CD4-positive, alpha-beta T cell treated with Interleukin-15 for 1 hour (primary cell): ENCODE measurements around the gene MEPCE.

Source experiments
- DNase-seq: peaks from one replicate; pipeline ENCODE4 v3.0.0-alpha.2; 2020

MEPCE gene

GRCh38 chr7:100407285-100408180 lies 22.1 kb upstream of the MEPCE start:
- peak; percentile 47 for DNase-seq

GRCh38 chr7:100411101-100411500 lies 18.5 kb upstream of the MEPCE start:
- DNase-seq, result no peak

- no peak for DNase-seq
These were observed 16.3 kb upstream of the MEPCE start for GRCh38 chr7:100413346-100413745.

GRCh38 chr7:100413889-100414288 lies 15.7 kb upstream of the MEPCE start:
- DNase-seq, result no peak

GRCh38 chr7:100415448-100415847 lies 14.2 kb upstream of the MEPCE start:
- no peak for DNase-seq

GRCh38 chr7:100418930-100419659 lies 10.5 kb upstream of the MEPCE start:
- DNase-seq, result no peak

- no peak for DNase-seq
These were observed 9.9 kb upstream of the MEPCE start for GRCh38 chr7:100419660-100420226.

- no peak for DNase-seq
These were observed 6.3 kb upstream of the MEPCE start for GRCh38 chr7:100423315-100423714.

- no peak for DNase-seq
These were observed 4.3 kb upstream of the MEPCE start for GRCh38 chr7:100425347-100425746.

GRCh38 chr7:100426516-100426915 lies 3.1 kb upstream of the MEPCE start:
- DNase-seq, result no peak

GRCh38 chr7:100427762-100428198 lies 1.9 kb upstream of the MEPCE start:
- no peak for DNase-seq

GRCh38 chr7:100428199-100428966 lies 1.2 kb upstream of the MEPCE start, which contains the start of gene ZCWPW1:
ZCWPW1 (minus strand) TSS chr7:100428703; CDS start chr7:100420649, 8,054 bp downstream.
- DNase-seq, result peak; percentile 98

GRCh38 chr7:100428967-100429636 lies 529 bp upstream of the MEPCE start:
- DNase-seq, result peak; percentile 100

GRCh38 chr7:100430493-100431285 lies 1.1 kb downstream of the MEPCE start:
- peak; percentile 63 for DNase-seq

- DNase-seq, result no peak
These were observed 1.7 kb downstream of the MEPCE start for GRCh38 chr7:100431286-100431735.

- DNase-seq, result no peak
These were observed 2.4 kb downstream of the MEPCE start for GRCh38 chr7:100432053-100432452.

GRCh38 chr7:100432621-100433275 lies 3.1 kb downstream of the MEPCE start:
- no peak for DNase-seq

GRCh38 chr7:100433276-100433591 lies 3.6 kb downstream of the MEPCE start:
- no peak for DNase-seq

GRCh38 chr7:100433592-100434296 lies 4.1 kb downstream of the MEPCE start:
- no peak for DNase-seq
